Fibroblast of skin of right quadriceps (primary cell): ENCODE measurements around the gene MREG.

Source experiments
- DNase-seq: peaks from one replicate; pipeline ENCODE4 v3.0.0-alpha.2; 2013

MREG gene

GRCh38 chr2:215915441-215915840, 97.9 kb downstream of the MREG start:
- DNase-seq, result no peak

GRCh38 chr2:215914777-215915165, 98.6 kb downstream of the MREG start:
- no peak for DNase-seq

- DNase-seq, result no peak
Measured at GRCh38 chr2:215914054-215914776, 99.1 kb downstream of the MREG start.

GRCh38 chr2:215912299-215912842, 101.0 kb downstream of the MREG start:
- DNase-seq, result no peak

- DNase-seq, result no peak
Measured at GRCh38 chr2:215911301-215912085, 101.9 kb downstream of the MREG start.

GRCh38 chr2:215910180-215910579, 103.2 kb downstream of the MREG start:
- DNase-seq, result no peak

GRCh38 chr2:215907147-215907546, 106.2 kb downstream of the MREG start:
- DNase-seq, result no peak

GRCh38 chr2:215906458-215906857, 106.9 kb downstream of the MREG start:
- no peak for DNase-seq

GRCh38 chr2:215905691-215906090, 107.7 kb downstream of the MREG start:
- DNase-seq, result no peak

GRCh38 chr2:215904101-215904500, 109.2 kb downstream of the MREG start:
- peak; percentile 74 for DNase-seq

- no peak for DNase-seq
Measured at GRCh38 chr2:215903203-215903602, 110.1 kb downstream of the MREG start.

- DNase-seq, result no peak
Measured at GRCh38 chr2:215901796-215902195, 111.6 kb downstream of the MREG start.

GRCh38 chr2:215900843-215901242, 112.5 kb downstream of the MREG start:
- no peak for DNase-seq

- DNase-seq, result peak; percentile 34
Measured at GRCh38 chr2:215900203-215900611, 113.1 kb downstream of the MREG start.

- peak; percentile 96 for DNase-seq
Measured at GRCh38 chr2:215899141-215900074, 113.9 kb downstream of the MREG start.

- peak; percentile 25 for DNase-seq
Measured at GRCh38 chr2:215898363-215898762, 115.0 kb downstream of the MREG start.

GRCh38 chr2:215896921-215897320, 116.4 kb downstream of the MREG start:
- DNase-seq, result no peak

- no peak for DNase-seq
Measured at GRCh38 chr2:215895330-215895729, 118.0 kb downstream of the MREG start.
